GM10266 (cell line): ENCODE measurements around the gene CREB3L4.
A peak's percentile ranks its signal among the peaks of the same experiment; 100 is the strongest.

Experiments used
- DNase-seq: peaks from one replicate; pipeline ENCODE4 v3.0.0; 2012; ENCODE audit errors: extremely low spot score
- TF ChIP-seq, protein P1 (sequence below): IDR thresholded peaks from 2 replicates; pipeline ENCODE4 v1.5.1; 2012; ENCODE audit warnings: mild to moderate bottlenecking, low read depth; ENCODE audit not compliant: control insufficient read depth, insufficient read depth; ENCODE audit errors: missing control alignments

CREB3L4 gene

DNA sequence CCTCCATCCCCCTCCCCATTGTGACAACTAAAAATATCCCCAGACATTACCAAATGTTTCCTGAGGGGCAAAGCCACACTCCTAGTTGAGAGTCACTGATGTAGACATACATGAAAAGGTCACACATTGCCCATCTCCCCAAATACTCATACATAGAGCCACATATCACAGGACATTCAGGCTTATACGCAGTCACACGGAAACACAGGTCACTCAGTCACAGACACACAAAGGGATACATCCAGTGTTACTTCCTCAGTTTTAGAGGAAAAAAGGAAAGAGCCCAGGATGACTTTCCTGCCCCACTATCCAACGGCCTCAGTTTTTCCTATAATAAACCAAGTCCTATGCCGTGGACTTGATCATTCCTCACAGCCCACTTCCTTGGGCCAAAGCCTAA, 6.3 kb upstream of the CREB3L4 start:
- DNase-seq: no peak
- TF ChIP-seq, protein P1, sequence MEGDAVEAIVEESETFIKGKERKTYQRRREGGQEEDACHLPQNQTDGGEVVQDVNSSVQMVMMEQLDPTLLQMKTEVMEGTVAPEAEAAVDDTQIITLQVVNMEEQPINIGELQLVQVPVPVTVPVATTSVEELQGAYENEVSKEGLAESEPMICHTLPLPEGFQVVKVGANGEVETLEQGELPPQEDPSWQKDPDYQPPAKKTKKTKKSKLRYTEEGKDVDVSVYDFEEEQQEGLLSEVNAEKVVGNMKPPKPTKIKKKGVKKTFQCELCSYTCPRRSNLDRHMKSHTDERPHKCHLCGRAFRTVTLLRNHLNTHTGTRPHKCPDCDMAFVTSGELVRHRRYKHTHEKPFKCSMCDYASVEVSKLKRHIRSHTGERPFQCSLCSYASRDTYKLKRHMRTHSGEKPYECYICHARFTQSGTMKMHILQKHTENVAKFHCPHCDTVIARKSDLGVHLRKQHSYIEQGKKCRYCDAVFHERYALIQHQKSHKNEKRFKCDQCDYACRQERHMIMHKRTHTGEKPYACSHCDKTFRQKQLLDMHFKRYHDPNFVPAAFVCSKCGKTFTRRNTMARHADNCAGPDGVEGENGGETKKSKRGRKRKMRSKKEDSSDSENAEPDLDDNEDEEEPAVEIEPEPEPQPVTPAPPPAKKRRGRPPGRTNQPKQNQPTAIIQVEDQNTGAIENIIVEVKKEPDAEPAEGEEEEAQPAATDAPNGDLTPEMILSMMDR: no peak

GRCh38 chr1:153962088-153963029, 5.3 kb upstream of the CREB3L4 start:
- no peak for DNase-seq
- TF ChIP-seq, protein P1: peak; percentile 30

GRCh38 chr1:153963030-153963849, 4.5 kb upstream of the CREB3L4 start, which contains the start of gene SLC39A1:
TSS of gene SLC39A1 (minus strand) at chr1:153963537. CDS start at chr1:153962715, 822 bp downstream.
- peak; percentile 89 for DNase-seq
- TF ChIP-seq, protein P1: no peak

DNA sequence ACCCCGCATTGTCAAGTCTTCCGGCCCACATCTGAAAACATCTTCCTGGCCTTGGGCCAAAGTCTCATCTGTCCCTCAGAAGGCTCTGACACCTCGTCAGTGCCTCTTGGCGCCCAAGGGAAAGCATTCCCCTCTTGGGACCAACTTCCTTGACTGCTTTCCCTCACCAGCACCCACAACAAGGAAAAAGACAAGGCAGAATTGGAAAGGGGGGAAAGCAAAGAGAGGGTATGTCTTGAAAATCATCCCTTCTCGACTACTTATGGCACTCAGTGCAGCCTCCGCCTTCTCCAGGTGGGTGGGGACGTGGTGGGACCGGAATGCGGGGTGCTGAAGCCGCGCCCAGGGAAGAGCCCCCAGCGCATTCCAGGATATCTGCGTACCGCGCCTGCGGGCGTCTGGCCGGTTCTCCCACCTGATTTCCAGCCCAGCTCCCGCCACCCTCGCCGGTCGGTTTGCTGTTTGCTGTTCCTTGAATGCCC, 3.8 kb upstream of the CREB3L4 start:
- no peak for DNase-seq
- TF ChIP-seq, protein P1: no peak

DNA sequence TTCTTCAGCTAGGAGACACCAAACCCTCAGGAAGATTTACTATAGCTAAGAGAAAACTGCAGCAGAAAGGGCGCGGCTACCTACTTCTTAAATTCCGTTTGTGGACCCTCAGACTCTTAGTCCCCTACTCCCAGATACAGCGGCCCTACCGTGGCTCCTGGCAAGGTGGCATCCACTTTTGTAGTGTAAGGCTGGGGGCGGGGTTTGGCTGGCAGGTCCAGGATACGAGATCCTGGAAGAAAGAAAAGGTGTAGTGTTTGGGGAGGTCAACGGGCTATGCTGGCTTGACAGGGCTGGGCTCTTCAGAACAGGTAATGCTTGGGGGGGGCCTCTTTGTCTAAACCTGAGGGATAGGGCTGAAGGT, 280 bp downstream of the CREB3L4 start:
- TF ChIP-seq, protein P1: no peak
- no peak for DNase-seq

DNA sequence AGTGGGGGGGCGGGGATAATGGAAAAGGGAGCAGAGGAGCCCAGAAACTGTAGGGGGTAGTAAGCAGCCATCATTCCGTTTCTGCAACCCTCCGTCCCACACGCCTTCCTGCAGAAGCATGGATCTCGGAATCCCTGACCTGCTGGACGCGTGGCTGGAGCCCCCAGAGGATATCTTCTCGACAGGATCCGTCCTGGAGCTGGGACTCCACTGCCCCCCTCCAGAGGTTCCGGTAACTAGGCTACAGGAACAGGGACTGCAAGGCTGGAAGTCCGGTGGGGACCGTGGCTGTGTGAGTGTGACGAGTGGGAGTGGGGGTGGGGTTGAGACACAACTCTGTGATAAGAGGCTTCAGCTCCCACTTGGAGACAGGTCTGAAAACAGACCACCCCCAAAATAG, 706 bp downstream of the CREB3L4 start:
- TF ChIP-seq, protein P1: no peak
- DNase-seq: no peak
